ENCODE measurements around the gene FSCN2.
A peak's percentile ranks its signal among the peaks of the same experiment; 100 is the strongest.

Gene FSCN2

GRCh38 chr17:81484195-81484979, 43.8 kb upstream of the FSCN2 start:
- no peaks in the 10 kb centered on the region for H3K79me2 ChIP-seq (ENCODE audit: low read length)
- peak overlapping the region; percentile 95 for H2AFZ ChIP-seq (ENCODE audit: low read length)
- H3K4me3 ChIP-seq (ENCODE audit: low read length) = peak overlapping the region; percentile 60

GRCh38 chr17:81486199-81486810, 41.9 kb upstream of the FSCN2 start:
- no peak for DNase-seq
- H3F3A ChIP-seq (ENCODE audit: insufficient read depth, low read length) = no peaks in the 10 kb centered on the region; the same call in 1 of the 2 replicates
- H3K4me1 ChIP-seq (ENCODE audit: low read length) = peaks cover 6% of the 10 kb centered on the region
- H3K4me3 ChIP-seq (ENCODE audit: low read length) = no peak overlapping the region
- H3K27ac ChIP-seq (ENCODE audit: low read length) = no peak overlapping the region
- H3K9ac ChIP-seq (ENCODE audit: low read length) = no peak overlapping the region
- H3K9me2 ChIP-seq (replicated peaks; ENCODE audit: insufficient read depth, low read length) = no peaks in the 10 kb centered on the region
- H3K4me2 ChIP-seq (ENCODE audit: low read depth, low read length) = no peak overlapping the region
- H3K27me3 ChIP-seq (replicated peaks; ENCODE audit: insufficient read depth, low read length) = peaks cover 74% of the 10 kb centered on the region
- no peak for TF ChIP-seq EZH2phosphoT487 (IDR thresholded peaks at IDR 0.05; ENCODE audit: low read length)
- no peak for TF ChIP-seq EZH2 (optimal IDR thresholded peaks at IDR 0.05; ENCODE audit: low read depth, low read length)
- TF ChIP-seq CTCF (IDR thresholded peaks at IDR 0.05; ENCODE audit: low read length) = no peak
- H4K20me1 ChIP-seq (ENCODE audit: insufficient read depth, low read length) = no peaks in the 10 kb centered on the region
- no peaks in the 10 kb centered on the region for H3K9me3 ChIP-seq (replicated peaks; ENCODE audit: insufficient read depth, low read length)
- no peaks in the 10 kb centered on the region for H3K36me3 ChIP-seq (replicated peaks; ENCODE audit: insufficient read depth, low read length)
- no peaks in the 10 kb centered on the region for H3K79me2 ChIP-seq (ENCODE audit: low read length)
- H2AFZ ChIP-seq (ENCODE audit: low read length) = no peak overlapping the region

More at GRCh38 chr17:81484195-81484979, 43.8 kb upstream of the FSCN2 start:
- peak overlapping the region; percentile 99 for H3K4me2 ChIP-seq (ENCODE audit: low read depth, low read length)
- no peaks in the 10 kb centered on the region for H3K36me3 ChIP-seq (replicated peaks; ENCODE audit: insufficient read depth, low read length)
- DNase-seq = peak; percentile 87
- TF ChIP-seq CTCF (IDR thresholded peaks at IDR 0.05; ENCODE audit: low read length) = peak; percentile 89
- no peak for TF ChIP-seq EZH2 (optimal IDR thresholded peaks at IDR 0.05; ENCODE audit: low read depth, low read length)
- TF ChIP-seq EZH2phosphoT487 (IDR thresholded peaks at IDR 0.05; ENCODE audit: low read length) = no peak
- no peak overlapping the region for H3K27ac ChIP-seq (ENCODE audit: low read length)
- H3K27me3 ChIP-seq (replicated peaks; ENCODE audit: insufficient read depth, low read length) = peaks cover 72% of the 10 kb centered on the region
- no peaks in the 10 kb centered on the region for H3K9me2 ChIP-seq (replicated peaks; ENCODE audit: insufficient read depth, low read length)
- no peaks in the 10 kb centered on the region for H4K20me1 ChIP-seq (ENCODE audit: insufficient read depth, low read length)
- no peaks in the 10 kb centered on the region; the same call in 1 of the 2 replicates for H3F3A ChIP-seq (ENCODE audit: insufficient read depth, low read length)
- no peaks in the 10 kb centered on the region for H3K9me3 ChIP-seq (replicated peaks; ENCODE audit: insufficient read depth, low read length)
- peaks cover 6% of the 10 kb centered on the region for H3K4me1 ChIP-seq (ENCODE audit: low read length)
- H3K9ac ChIP-seq (ENCODE audit: low read length) = peak overlapping the region; percentile 39; the same call in 1 of the 2 replicates

GRCh38 chr17:81487089-81487486, 41.1 kb upstream of the FSCN2 start:
- H2AFZ ChIP-seq (ENCODE audit: low read length) = no peak overlapping the region
- H3K9me2 ChIP-seq (replicated peaks; ENCODE audit: insufficient read depth, low read length) = no peaks in the 10 kb centered on the region
- TF ChIP-seq EZH2 (optimal IDR thresholded peaks at IDR 0.05; ENCODE audit: low read depth, low read length) (no peak), EZH2phosphoT487 (IDR thresholded peaks at IDR 0.05; ENCODE audit: low read length) (no peak)
- no peak overlapping the region for H3K27ac ChIP-seq (ENCODE audit: low read length)
- no peaks in the 10 kb centered on the region for H4K20me1 ChIP-seq (ENCODE audit: insufficient read depth, low read length)
- H3K9ac ChIP-seq (ENCODE audit: low read length) = no peak overlapping the region
- no peak for DNase-seq
- no peak overlapping the region for H3K4me2 ChIP-seq (ENCODE audit: low read depth, low read length)
- peaks cover 72% of the 10 kb centered on the region for H3K27me3 ChIP-seq (replicated peaks; ENCODE audit: insufficient read depth, low read length)
- no peaks in the 10 kb centered on the region for H3K36me3 ChIP-seq (replicated peaks; ENCODE audit: insufficient read depth, low read length)
- H3K4me1 ChIP-seq (ENCODE audit: low read length) = peaks cover 6% of the 10 kb centered on the region
- H3K9me3 ChIP-seq (replicated peaks; ENCODE audit: insufficient read depth, low read length) = no peaks in the 10 kb centered on the region
- H3K79me2 ChIP-seq (ENCODE audit: low read length) = no peaks in the 10 kb centered on the region
- H3K4me3 ChIP-seq (ENCODE audit: low read length) = no peak overlapping the region
- H3F3A ChIP-seq (ENCODE audit: insufficient read depth, low read length) = no peaks in the 10 kb centered on the region; the same call in 1 of the 2 replicates

All from MM.1S (cell line).